Measurements from ENCODE around the gene NCK1. TPM values are rescaled to one million over a fixed set of nuclear protein-coding genes. Genes with fewer than 3 reads are reported as not detected.
A peak's percentile ranks its signal among the peaks of the same experiment; 100 is the strongest.

NCK1 gene
- total and polyA plus RNA-seq, 9 of the 15 experiments (the other 6 are each of a cell fraction or from before 2014, with no cell fraction given) = 17.3 to 30.5 (median 25.0) TPM

- TF ChIP-seq YY1 (IDR thresholded peaks at IDR 0.05; ENCODE audit: borderline replicate concordance in 1 of 3, control insufficient read depth in 1 of 3, extremely low read depth in 1 of 3, insufficient read depth in 3 of 3, insufficient read length in 1 of 3, insufficient replicate concordance in 2 of 3, low read depth in 1 of 3, low read length in 2 of 3) (peak in 2 of 3 experiments; percentile 47 to 77), CEBPB (tag; IDR thresholded peaks at IDR 0.05) (no peak), ZNF398 (CRISPR knock-in tag; IDR thresholded peaks at IDR 0.05) (no peak), CREB1 (IDR thresholded peaks at IDR 0.05) (peak; percentile 69), CREB1 (CRISPR knock-in tag; IDR thresholded peaks at IDR 0.05) (peak; percentile 75), PTRF (tag; IDR thresholded peaks at IDR 0.05) (no peak), ZKSCAN8 (CRISPR knock-in tag; IDR thresholded peaks at IDR 0.05) (no peak), XRCC4 (IDR thresholded peaks at IDR 0.05; ENCODE audit: extremely low read depth, insufficient read depth, insufficient read length) (no peak), MEF2A (IDR thresholded peaks at IDR 0.05; ENCODE audit: control insufficient read depth, low read depth, low read length) (no peak), ZNF584 (CRISPR knock-in tag; IDR thresholded peaks at IDR 0.05; ENCODE audit: low read depth) (no peak), EP300 (IDR thresholded peaks at IDR 0.05; ENCODE audit: low read length) (no peak), ZBTB34 (CRISPR knock-in tag; IDR thresholded peaks at IDR 0.05) (no peak), ATF6 (CRISPR knock-in tag; IDR thresholded peaks at IDR 0.05) (0 out of 2 replicates have a peak, but pooled peaks have one; percentile 36), NELFE (IDR thresholded peaks at IDR 0.05; ENCODE audit: insufficient read depth, insufficient read length) (no peak), SMARCB1 (IDR thresholded peaks at IDR 0.05; ENCODE audit: insufficient read length, low read depth) (no peak), SP1 (CRISPR knock-in tag; IDR thresholded peaks at IDR 0.05) (peak; percentile 70), ZNF41 (CRISPR knock-in tag; conservative IDR thresholded peaks at IDR 0.05) (no peak), ZNF57 (CRISPR knock-in tag; IDR thresholded peaks at IDR 0.05) (no peak), ZZZ3 (IDR thresholded peaks at IDR 0.05) (no peak), MAX (CRISPR knock-in tag; IDR thresholded peaks at IDR 0.05) (peak; percentile 90), ILF3 (IDR thresholded peaks at IDR 0.05; ENCODE audit: borderline replicate concordance) (no peak)
Measured at GRCh38 chr3:136861890-136862616, at the start of gene NCK1 (continued).
